ENCODE results near the gene STK35. TPM values are rescaled to one million over a fixed set of nuclear protein-coding genes. Genes with fewer than 3 reads are reported as not detected.
A peak's percentile ranks its signal among the peaks of the same experiment; 100 is the strongest.

STK35 gene
- total RNA-seq, 1 donor from 2014 or later: 21.8 TPM

DNA sequence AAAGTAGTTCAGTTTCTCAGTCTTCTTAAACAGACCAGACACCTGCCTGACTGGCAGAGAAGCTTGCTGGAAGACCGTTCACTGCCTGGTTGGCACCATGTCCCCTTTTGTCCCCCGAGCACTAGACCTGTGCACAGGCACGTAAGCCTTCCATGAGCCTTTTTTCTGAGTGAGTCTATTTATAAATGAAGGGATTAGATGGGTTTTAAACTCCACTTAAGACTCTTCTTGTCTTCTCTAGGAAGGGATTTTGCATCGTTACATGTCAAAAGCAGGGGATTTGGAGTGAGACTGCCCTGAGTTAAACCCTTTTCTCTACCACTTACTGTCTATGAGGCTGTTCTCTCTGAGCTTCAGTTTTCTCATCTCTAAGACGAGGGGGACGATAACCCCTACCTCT, 37.6 kb downstream of the STK35 start:
- H3K27ac ChIP-seq: peak overlapping the region; percentile 4
- DNase-seq (ENCODE audit: low spot score): peak; percentile 39
- H3F3A ChIP-seq (ENCODE audit: low read depth): no peaks in the 10 kb centered on the region
- H3K4me1 ChIP-seq: peaks cover 19% of the 10 kb centered on the region
- Mint-ChIP-seq H3K4me3 (no peak overlapping the region), H3K4me1 (peaks cover 12% of the 10 kb centered on the region), H3K36me3 (peaks cover 4% of the 10 kb centered on the region), H3K27me3 (ENCODE audit: insufficient read depth, low read depth) (peaks cover 2% of the 10 kb centered on the region), H3K27ac (no peak overlapping the region), H3K9me3 (no peaks in the 10 kb centered on the region)
- H4K20me1 ChIP-seq (ENCODE audit: low read depth): peaks cover 91% of the 10 kb centered on the region
- no peak overlapping the region for H2AFZ ChIP-seq (replicated peaks)
- no peak overlapping the region for H3K9ac ChIP-seq
- peaks cover 73% of the 10 kb centered on the region for H3K79me2 ChIP-seq (ENCODE audit: low read depth)
- no peaks in the 10 kb centered on the region for H3K9me3 ChIP-seq (ENCODE audit: low read depth)
- TF ChIP-seq, protein P1, sequence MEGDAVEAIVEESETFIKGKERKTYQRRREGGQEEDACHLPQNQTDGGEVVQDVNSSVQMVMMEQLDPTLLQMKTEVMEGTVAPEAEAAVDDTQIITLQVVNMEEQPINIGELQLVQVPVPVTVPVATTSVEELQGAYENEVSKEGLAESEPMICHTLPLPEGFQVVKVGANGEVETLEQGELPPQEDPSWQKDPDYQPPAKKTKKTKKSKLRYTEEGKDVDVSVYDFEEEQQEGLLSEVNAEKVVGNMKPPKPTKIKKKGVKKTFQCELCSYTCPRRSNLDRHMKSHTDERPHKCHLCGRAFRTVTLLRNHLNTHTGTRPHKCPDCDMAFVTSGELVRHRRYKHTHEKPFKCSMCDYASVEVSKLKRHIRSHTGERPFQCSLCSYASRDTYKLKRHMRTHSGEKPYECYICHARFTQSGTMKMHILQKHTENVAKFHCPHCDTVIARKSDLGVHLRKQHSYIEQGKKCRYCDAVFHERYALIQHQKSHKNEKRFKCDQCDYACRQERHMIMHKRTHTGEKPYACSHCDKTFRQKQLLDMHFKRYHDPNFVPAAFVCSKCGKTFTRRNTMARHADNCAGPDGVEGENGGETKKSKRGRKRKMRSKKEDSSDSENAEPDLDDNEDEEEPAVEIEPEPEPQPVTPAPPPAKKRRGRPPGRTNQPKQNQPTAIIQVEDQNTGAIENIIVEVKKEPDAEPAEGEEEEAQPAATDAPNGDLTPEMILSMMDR (IDR thresholded peaks at IDR 0.05): no peak
- TF ChIP-seq EZH2 (IDR thresholded peaks at IDR 0.05): no peak
- no peak for TF ChIP-seq EZH2phosphoT487 (IDR thresholded peaks at IDR 0.05)
- H3K27me3 ChIP-seq: no peaks in the 10 kb centered on the region
- H3K4me3 ChIP-seq: no peak overlapping the region
- H3K36me3 ChIP-seq: no peaks in the 10 kb centered on the region
- H3K4me2 ChIP-seq: peak overlapping the region; percentile 33

DNA sequence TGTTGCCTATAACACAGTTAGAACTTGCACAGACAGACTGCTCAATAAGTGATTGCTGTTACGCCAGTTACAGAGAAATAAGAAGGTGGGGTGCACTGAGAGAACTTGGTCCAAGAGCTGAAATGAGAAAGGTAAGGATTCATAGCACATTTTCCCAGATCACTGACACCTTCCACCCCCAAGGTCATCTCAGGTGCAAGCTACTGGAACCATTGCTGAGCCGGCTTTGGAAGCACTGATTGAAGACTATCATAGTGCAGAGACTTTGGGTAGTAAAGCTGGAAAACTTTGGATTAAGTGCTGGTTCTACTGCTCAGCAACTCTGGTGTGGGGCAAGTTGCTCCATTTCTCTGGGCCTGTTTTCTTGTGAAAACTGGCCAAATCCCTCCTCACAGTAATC, 38.1 kb downstream of the STK35 start:
- H3K36me3 Mint-ChIP-seq: peaks cover 4% of the 10 kb centered on the region
- Histone ChIP-seq H3K4me3 (no peak overlapping the region), H3K4me2 (peak overlapping the region; percentile 33), H2AFZ (replicated peaks) (no peak overlapping the region), H3K27me3 (no peaks in the 10 kb centered on the region), H3K27ac (no peak overlapping the region), H4K20me1 (ENCODE audit: low read depth) (peaks cover 86% of the 10 kb centered on the region), H3K9ac (no peak overlapping the region), H3K9me3 (ENCODE audit: low read depth) (no peaks in the 10 kb centered on the region), H3K36me3 (no peaks in the 10 kb centered on the region), H3K79me2 (ENCODE audit: low read depth) (peaks cover 68% of the 10 kb centered on the region), H3K4me1 (peaks cover 19% of the 10 kb centered on the region), H3F3A (ENCODE audit: low read depth) (no peaks in the 10 kb centered on the region)
- no peak overlapping the region for H3K27ac Mint-ChIP-seq
- TF ChIP-seq EZH2 (IDR thresholded peaks at IDR 0.05) (no peak), EZH2phosphoT487 (IDR thresholded peaks at IDR 0.05) (no peak)
- TF ChIP-seq, protein P1 (IDR thresholded peaks at IDR 0.05): no peak
- no peaks in the 10 kb centered on the region for H3K9me3 Mint-ChIP-seq
- DNase-seq (ENCODE audit: low spot score): no peak
- H3K4me3 Mint-ChIP-seq: no peak overlapping the region
- H3K27me3 Mint-ChIP-seq (ENCODE audit: insufficient read depth, low read depth): peaks cover 2% of the 10 kb centered on the region
- peaks cover 12% of the 10 kb centered on the region for H3K4me1 Mint-ChIP-seq

DNA sequence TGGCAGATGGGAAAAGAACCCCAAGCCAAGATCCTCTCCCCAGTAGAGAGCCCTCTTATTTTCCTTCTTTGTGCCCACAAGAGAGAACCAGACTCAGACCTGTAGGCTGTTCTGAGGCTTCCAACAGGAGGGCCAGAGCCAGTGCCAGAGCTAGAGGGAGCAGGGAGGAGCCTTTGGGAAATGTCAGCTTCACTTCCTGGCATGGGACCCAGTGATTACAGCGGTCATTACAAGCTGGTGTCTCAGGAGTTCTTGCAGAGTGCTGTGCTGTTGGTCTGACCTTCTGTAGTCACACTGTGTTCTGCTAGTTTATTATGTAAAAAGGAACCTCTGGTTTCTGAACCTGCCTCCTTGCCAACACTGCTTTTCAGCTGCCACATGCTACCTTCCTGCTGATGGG, 38.9 kb downstream of the STK35 start:
- Histone ChIP-seq H3K4me1 (peaks cover 19% of the 10 kb centered on the region), H3K9ac (no peak overlapping the region), H3K4me3 (no peak overlapping the region), H3F3A (ENCODE audit: low read depth) (no peaks in the 10 kb centered on the region), H4K20me1 (ENCODE audit: low read depth) (peaks cover 78% of the 10 kb centered on the region), H3K36me3 (no peaks in the 10 kb centered on the region), H2AFZ (replicated peaks) (no peak overlapping the region), H3K4me2 (no peak overlapping the region), H3K27me3 (no peaks in the 10 kb centered on the region), H3K27ac (no peak overlapping the region), H3K9me3 (ENCODE audit: low read depth) (no peaks in the 10 kb centered on the region), H3K79me2 (ENCODE audit: low read depth) (peaks cover 60% of the 10 kb centered on the region)
- no peak for DNase-seq (ENCODE audit: low spot score)
- H3K4me3 Mint-ChIP-seq: no peak overlapping the region
- peaks cover 5% of the 10 kb centered on the region for H3K36me3 Mint-ChIP-seq
- no peak overlapping the region for H3K27ac Mint-ChIP-seq
- no peak for TF ChIP-seq EZH2 (IDR thresholded peaks at IDR 0.05)
- TF ChIP-seq, protein P1 (IDR thresholded peaks at IDR 0.05): no peak
- TF ChIP-seq EZH2phosphoT487 (IDR thresholded peaks at IDR 0.05): no peak
- peaks cover 8% of the 10 kb centered on the region for H3K4me1 Mint-ChIP-seq
- H3K27me3 Mint-ChIP-seq (ENCODE audit: insufficient read depth, low read depth): peaks cover 2% of the 10 kb centered on the region
- H3K9me3 Mint-ChIP-seq: no peaks in the 10 kb centered on the region
